ENCODE results near the gene TM6SF1.

DNA sequence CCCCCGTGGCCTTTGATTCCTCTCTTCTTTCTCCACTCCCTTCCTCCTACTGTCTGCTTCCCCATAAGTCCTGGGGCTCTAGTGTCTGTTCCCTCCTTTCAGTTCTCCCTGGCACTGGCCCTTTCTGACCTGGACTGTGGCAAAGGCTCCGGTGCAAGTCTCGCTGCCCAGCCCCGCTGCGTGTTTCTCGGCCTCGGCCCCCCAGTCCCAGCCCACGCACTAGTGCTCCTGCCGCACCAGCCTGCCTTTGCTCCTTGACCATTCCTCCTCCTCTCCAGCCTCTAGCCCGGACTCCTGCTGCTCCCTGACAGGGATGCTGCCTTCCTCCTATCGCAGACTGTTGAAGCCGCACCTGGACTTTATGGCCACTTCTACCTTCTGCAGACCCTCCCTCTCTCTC, 2.1 kb downstream of the TM6SF1 start:
- TF ChIP-seq SPI1 (IDR thresholded peaks at IDR 0.05; ENCODE audit: low read depth, low read length): no peak
- TF ChIP-seq POLR2A (IDR thresholded peaks at IDR 0.05; ENCODE audit: low read depth, low read length): no peak
- no peak for TF ChIP-seq TAF1 (IDR thresholded peaks at IDR 0.05; ENCODE audit: low read depth, low read length)

Measured in GM12891 (cell line).